HG02973 (cell line): Measurements from ENCODE around the gene SLC35F3.
"Not testable (repeated sequence)": the region's sequence is repeated elsewhere in the genome, so short reads cannot be mapped to it uniquely, and the experiment has no call there.

Experiments used
- ATAC-seq: cut with Tn5 transposase; IDR thresholded peaks from one replicate; pipeline ENCODE4 v1.9.1; 2021; ENCODE audit warnings: moderate library complexity; ENCODE audit not compliant: unreplicated experiment

The SLC35F3 gene

DNA sequence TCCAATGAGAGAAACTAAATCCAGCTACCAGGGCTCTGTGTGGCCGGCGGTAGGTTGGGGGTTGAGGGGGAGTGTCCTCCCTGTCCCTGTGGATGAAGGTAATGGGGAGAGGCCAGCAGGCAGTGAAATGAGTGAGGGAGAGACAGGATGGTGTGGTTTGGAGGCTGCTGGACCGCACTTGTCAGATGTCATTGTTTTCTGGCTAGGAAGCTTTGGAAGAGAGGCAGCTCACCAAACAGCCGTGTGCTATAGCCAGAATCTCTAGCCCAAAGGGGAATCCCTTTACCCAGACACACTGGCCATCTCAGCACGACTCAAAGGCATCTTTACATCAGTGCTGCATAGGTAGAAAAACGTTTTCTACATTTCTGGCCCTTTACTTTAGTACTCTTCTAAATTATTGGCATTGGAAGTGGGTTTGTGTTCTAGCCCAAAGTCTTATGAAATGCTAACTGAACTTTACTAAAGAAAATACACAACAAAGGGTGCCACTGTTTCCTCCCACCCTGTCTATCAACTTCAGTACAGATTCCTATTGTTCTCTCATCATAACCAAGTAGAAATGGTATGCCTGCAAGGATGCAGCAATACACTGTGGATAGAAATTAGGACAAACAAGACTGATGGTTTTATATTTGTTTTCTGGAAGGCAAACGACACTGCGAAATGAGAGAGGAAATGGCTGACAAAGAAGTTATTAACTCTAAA lies 372.8 kb downstream of the SLC35F3 start:
- ATAC-seq = no peak

DNA sequence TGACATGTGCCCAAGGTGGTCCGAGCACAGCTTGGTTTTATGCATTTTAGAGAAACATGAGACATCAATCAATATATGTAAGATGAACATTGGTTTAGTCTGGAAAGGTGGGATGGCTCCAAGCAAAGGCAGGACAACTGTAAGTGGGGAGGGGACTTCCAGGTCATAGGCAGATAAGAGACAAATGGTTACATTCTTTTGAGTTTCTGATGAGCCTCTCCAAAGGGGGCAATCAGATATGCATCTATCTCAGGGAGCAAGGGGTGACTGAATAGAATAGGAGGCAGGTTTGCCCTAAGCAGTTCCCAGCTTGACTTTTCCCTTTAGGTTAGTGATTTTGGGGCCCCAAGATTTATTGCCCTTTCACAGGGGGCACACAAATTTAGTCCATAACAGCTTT lies 374.5 kb downstream of the SLC35F3 start:
- no peak for ATAC-seq

DNA sequence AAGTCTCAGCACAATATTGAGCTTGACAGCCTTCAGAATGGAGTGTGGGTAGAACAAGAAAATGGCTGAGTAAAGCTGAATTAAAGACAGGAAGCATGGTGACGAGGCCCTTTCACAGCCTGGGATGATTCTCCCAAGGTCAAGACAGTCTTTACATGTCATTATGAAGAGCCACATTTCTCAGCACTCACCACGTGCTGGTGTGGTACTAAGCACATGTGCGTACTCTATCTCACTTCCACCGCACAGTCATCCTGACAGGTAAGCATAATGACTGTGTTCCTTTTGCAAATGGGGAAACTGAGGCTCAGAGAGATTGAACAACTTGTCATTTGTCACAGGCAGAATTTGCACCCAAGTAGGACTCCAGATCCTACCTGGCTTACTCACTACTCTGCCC lies 376.0 kb downstream of the SLC35F3 start:
- no peak for ATAC-seq

DNA sequence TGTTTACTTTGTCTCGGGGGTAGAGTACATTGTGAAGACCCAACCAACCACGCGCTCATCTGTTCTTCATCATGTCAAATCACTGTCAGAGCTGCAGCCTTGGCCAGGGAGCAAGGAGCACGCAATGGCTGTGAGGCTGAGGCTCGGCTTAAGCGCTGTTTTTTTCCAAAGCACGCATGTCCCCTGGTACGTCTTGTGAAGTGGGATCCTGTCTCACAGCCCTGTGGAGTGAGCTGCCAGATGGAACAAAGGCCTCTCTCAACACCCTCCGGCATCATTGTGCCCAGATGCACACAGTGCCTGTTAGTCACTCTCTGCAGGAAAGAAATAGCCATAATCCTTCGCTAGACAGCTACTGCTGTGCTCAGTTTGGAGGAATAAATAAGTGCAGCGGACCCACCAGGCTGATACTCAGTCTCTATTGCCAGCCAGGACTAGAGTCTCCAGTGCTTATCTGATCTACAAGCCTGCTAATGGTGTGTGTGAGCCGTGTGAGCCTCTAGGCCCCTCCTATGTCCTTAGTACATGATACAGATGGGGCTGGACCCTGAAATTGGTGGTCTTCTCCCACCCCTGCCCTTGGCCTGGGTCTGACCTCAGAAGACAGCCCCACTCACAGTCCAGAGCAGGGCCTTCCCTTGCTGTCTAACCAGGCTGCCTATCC lies 377.5 kb downstream of the SLC35F3 start:
- ATAC-seq = no peak

DNA sequence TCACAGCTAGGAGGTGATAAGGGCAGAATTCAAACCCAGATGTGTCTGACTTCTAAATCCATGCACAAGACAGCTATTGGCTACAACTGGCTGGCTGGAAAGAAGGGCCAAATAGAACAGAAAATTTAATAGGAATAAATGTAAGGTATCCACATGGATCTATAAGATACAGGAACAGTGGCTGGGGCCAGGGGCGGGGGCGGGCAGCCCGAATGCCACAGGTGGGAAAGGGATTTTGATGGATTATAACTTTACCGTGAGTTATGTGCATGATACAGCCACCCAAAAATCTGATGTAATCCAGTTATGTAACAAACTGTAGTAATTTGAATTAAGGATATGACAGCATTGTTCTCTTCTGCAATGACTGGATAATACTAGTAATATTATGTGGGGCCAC lies 381.7 kb downstream of the SLC35F3 start:
- ATAC-seq = no peak

DNA sequence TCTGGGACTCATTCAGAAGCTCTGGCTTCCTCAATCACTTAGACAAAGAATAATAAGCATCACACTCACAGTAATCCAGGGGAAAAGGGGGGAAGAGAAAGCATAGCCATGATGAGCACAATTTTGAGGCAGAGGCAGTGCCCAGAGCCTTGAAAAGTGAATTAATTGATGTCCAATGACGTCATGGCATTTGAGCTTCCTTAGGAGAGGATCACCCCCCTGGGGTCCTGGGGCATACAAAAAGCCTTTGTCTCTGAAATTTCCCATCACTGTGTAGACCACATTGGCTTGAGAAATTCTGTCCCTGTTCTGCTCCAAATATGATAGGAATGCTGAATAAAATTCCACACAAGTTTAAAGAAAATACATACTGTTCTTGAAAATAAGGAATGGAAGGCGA lies 384.5 kb downstream of the SLC35F3 start:
- ATAC-seq = no peak

DNA sequence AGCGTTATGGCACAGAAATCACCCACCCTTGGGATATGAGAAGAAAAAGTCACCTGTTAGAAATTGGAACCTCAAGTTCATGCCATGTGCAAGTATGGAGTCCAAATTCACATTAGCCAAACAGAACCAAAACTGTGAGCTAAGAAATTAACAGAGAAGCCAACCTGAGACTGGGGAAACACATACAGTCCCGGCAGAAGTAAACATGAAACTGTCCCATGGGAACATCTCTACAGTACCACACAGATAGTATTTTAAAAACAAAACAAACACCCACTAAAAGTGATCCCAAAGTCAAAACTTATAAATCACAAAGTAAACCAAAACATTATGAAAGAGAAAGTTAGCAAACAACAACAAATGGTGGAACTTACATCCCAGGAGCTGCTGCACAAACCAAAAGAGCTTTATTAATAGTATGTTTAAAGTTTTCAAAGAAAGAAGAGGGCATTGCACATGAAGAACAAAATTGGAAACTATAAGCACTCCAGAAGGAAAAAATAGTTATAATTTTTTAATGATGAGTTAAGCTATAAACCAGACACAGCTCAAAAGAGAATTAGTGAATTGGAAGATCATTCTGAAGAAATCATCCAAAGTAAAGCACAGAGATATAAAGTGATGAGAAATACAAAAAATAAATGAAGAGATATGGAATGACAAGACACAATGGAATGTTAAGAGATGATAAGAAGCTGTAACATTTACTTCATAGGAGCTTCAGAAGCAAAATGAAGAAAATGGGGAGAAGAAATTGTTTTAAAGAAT lies 385.2 kb downstream of the SLC35F3 start:
- ATAC-seq = no peak

DNA sequence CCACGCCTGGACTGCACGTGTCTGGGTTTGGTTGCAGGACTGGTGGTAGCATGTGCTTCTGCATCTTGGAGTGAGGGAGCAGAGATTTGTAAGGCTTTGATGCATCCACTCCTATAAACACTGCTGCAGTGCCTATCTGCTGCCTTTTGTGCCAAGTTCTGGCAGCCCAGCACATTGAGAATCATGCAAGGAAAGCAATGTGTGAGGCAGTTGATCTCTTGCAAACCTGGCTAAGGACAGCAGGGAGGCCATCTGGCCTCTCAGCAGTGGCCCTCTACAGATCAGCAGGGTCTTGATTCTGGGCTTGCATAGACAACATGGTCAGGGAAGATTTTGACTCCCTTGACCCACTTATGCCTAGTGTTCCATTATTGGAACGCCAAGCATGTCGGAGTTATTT lies 387.5 kb downstream of the SLC35F3 start:
- no peak for ATAC-seq

DNA sequence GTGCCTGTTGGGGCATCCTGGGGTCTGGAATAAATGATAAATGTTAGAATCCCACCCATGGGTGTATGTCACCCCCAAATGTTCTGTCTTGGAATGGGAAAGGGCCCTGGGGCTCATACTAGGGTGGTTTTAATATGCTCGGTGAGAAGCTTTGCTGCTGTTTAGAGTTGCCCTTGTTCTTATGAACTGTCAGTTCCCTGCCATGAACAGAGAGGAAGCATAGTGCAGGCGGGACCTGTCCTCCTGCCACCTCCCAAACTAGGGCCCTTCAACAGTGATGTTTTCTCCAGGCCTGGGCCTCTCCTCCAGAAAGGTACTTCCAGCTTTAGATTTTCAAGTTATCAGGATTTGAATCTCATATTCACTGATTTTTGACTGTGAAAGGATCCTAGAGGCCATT lies 388.1 kb downstream of the SLC35F3 start:
- no peak for ATAC-seq

DNA sequence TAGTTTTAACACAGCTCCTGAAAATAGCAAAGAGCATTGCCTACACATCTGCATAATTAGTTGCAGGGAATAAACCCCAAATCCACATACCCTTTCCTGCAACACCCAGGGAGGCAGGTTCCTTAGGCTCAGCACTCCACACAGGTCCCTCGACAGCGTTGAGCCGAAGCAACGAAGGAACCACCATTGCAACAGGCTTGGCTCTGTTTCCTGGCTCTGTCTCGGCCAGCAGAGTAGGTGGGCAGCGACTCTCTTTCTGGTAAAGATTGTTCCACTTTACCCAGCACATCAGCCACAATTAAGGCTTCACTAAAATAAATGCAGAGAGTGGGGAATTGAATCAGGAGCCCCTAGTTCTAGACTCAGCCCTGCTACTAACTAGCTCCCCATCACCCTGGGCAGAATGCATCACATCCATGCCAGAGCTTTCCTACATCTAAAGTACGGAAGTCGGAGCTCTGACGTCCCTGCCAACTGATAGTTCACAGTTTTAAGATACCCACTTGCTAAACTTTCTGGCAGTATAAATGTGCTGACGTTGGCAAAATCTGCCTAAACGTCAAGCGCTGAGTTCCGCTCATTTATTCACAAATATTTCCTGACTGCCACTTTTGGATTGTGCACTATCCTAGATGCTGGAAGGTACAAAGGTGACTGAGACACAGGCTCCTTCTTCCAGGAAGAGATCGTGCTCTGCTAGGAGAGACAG lies 389.8 kb downstream of the SLC35F3 start:
- no peak for ATAC-seq

DNA sequence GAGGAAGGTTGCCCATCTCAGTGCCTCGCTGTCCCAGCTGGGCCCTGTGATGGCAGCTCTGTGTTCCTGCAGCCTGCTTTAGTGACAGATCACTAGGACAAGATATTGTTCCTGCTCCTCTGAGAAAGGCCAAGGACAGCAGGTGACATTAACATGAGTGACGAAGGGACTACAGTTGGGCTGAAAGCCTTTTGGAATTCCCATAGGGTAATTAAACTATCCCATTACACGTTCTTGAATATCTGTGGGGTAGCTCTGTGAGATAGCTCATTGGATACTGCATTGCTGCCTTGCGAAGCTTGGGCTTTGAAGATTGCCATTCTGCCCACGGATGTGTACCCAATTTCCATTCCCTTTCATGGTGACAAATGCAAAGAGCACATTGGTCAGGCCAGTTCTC lies 390.6 kb downstream of the SLC35F3 start:
- no peak for ATAC-seq

DNA sequence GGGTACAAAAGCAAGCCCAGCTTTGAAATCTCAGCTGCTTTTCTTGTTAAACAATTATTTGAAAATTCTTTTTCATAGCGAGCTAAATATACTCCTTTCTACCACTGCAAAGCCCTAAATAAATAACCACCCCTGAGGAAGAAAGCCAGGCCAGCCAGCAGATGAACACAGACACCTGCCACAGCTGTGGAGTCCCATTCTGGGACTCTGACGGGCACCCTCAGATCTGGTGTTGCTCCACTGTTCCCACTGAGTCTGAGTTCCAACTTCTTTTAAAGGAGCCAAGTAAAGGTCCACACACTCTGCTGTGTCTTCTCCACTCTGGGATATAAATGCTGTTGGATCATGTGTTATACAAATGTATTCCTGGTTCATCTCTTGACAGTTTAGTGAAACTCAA lies 391.1 kb downstream of the SLC35F3 start:
- ATAC-seq = no peak

DNA sequence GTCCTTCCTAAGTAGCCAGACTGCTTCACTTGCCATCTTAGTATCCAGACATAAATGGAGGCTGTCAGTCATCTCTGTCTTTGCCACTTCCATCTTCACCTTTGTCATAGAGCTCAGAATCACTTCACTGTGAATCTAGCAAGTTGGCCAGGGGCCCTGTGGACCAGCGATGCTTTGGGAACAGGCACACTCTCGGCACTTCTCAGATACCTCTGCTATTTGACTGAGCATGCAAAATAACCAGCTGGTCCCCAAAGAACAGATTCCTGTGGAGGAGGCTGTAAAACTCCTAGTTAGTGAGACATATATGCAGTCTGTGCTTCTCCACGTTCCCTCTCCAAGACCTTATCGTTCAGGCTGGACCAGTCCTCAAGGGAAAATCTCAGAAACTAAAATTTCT lies 392.0 kb downstream of the SLC35F3 start:
- no peak for ATAC-seq

DNA sequence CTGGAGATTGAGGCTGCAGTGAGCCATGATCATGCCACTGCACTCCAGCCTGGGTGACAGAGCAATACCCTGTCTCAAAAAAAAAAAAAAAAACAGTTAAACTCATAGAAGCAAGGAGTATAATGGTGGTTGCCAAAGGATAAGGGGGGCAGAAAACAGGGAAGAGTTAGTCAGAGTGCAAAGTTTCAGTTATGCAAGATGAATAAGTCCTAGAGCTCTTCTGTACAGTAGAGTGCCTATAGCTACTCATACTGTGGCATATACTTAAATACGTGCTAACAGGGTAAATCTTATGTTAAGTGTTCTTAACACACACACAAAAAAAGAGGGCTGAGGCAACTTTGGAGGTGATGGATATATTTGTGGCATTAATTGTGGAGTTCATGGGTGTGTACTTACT lies 393.2 kb downstream of the SLC35F3 start:
- ATAC-seq = no peak

DNA sequence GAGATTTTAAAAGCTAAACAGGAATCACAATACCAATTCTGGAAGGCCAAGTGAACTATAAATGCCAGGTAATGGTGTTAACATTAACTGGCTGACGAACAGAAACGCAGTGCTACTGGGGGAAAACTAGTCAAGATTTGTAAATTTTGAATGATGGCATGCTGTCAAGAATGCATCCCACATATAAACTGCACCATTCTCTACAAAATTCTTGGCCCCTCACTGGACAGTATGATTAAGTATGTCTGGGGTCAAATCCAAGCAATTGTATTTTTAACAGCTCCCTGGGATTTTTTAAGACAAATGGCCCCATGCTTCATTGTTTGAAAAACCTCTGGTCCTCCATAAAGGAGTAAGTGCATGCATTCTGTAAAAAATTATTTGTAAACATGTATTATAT lies 395.6 kb downstream of the SLC35F3 start:
- no peak for ATAC-seq

DNA sequence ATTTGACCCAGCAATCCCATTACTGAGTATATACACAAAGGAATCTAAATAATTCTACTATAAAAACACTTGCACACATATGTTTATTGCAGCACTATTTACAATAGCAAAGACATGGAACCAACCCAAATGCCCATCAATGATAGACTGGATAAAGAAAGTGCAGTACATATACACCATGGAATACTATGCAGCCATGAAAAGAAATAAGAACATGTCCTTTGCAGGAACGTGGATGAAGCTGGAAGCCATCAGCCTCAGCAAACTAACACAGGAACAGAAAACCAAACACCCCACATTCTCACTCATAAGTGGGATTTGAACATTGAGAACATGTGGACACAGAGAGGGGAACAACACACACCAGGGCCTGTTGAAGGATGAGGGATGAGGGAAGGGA lies 397.2 kb downstream of the SLC35F3 start:
- not testable (repeated sequence) for ATAC-seq

DNA sequence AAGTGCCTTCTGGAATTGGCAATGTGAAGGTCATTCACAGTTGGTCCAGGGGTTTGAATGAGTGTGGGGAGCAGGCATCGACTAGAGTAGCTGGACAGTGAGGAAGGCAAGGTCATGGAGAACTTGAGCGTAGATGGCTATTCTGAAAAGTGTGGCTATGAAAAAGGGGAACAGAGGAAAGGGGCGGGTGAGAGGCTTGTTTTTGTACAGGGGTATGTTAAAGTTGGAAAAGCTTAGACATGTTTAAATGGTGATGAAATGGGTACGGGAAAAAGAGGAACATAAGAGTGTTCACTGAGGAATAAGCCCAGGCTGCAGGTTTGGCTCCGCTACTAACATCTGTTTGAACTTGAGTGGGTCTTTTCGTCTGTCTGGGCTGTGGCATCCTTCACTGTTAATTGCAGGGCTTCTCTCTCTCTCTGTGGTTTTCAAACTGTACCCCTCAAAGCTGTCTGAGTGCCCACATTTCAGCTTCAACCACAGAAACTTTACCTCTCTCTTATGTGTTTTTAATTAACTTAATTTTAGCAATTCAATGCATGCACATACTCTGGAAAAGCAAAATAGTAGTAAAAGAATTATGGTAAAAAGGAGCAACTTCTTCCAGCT lies 398.0 kb downstream of the SLC35F3 start:
- ATAC-seq = no peak

DNA sequence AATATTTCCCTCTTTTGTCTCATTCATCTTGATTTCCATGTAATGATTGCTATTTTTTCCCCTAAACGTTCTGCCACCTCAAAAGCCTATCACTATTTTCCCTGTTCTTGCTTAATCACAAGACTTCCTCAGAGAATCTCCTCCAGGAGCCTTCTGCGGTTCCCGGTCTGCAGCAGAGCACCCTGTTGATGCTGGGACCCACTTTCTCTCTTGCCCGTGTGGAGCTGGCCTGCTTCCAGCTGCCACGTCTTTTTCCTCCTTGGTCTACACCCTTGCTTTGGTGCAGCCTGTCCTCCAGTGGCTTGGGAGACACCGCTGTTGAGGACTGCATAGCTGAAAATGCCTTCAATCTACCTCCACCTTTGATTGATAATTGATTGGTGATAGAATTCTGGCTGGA lies 398.8 kb downstream of the SLC35F3 start:
- no peak for ATAC-seq

DNA sequence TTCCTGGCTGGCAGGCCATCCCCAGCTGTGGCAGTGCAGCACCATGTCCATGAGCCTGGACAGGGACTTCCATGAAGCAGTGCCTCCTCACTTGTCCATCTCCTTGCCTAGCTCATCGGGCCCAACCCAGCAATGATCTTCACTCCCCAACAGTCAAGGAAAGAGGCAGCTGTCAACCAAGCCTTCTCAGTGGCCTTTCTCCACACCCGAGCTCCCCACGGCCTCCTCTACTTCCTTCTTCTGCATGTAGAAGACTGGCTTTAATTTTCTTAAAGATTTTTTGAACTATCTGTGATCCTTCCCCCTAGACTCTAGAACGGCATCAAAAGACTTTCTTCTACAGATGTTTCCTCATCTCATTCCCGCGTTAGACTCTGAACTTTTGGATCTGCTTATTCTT lies 403.2 kb downstream of the SLC35F3 start:
- ATAC-seq = no peak

DNA sequence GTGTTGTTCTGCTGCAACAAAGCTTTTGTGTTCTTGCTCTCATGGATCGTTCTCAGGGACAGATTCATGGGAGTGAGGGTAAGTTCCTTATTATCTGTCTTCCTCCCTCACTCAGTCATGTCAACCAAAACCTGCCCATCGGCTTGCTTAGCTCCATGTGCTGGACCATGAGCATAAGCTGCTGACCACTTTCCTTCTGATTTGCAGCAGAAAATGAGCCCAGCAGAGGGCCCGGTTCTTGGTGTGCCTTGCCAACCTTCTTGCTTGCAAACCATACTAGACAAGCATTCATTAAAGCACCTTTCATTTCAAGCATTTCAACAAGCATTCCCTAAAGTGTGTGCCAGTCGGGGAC lies 404.7 kb downstream of the SLC35F3 start:
- ATAC-seq = no peak
